Breast epithelium (tissue), 3 donors: ENCODE measurements around the gene PBRM1.

ENCODE experiments used
- POLR2A ChIP-seq: fragments of 450-650 bp; IDR thresholded peaks from one replicate; pipeline ENCODE4 v1.6.1; 2016; ENCODE audit warnings: antibody characterized with exemption, mild to moderate bottlenecking, moderate library complexity
- POLR2AphosphoS5 ChIP-seq, 3 donors: sonication (generic); formaldehyde crosslinking; IDR thresholded peaks; one replicate each; pipeline ENCODE4 v1.6.1; 2017; ENCODE audit warnings: antibody characterized with exemption in 3 of 3
- TF ChIP-seq, protein P1 (sequence below), 3 donors: fragments of 450-650 bp; IDR thresholded peaks; one replicate each; pipeline ENCODE4 v1.5.1; 2016 to 2017; ENCODE audit warnings: antibody characterized with exemption in 3 of 3, mild to moderate bottlenecking in 3 of 3, moderate library complexity in 3 of 3

DNA sequence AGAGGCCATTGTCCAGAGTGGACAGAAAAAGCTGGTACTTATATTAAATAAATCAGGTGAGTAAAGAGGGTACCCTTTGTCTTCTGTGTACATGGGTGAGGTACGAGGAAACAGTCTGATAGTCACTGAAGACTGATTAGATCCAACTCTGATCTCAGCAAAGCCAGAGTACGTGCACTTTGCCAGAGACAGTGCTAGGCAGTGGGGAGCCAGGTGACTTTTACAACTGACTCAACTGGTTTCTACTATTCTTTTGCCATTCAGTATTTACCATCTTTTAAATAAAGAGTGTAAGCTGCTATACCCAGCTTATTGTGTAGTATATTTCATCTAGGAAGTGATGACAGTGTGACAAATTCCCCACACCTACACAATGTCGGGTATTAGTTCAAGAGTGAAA lies 3.4 kb upstream of the PBRM1 start:
- TF ChIP-seq, protein P1, sequence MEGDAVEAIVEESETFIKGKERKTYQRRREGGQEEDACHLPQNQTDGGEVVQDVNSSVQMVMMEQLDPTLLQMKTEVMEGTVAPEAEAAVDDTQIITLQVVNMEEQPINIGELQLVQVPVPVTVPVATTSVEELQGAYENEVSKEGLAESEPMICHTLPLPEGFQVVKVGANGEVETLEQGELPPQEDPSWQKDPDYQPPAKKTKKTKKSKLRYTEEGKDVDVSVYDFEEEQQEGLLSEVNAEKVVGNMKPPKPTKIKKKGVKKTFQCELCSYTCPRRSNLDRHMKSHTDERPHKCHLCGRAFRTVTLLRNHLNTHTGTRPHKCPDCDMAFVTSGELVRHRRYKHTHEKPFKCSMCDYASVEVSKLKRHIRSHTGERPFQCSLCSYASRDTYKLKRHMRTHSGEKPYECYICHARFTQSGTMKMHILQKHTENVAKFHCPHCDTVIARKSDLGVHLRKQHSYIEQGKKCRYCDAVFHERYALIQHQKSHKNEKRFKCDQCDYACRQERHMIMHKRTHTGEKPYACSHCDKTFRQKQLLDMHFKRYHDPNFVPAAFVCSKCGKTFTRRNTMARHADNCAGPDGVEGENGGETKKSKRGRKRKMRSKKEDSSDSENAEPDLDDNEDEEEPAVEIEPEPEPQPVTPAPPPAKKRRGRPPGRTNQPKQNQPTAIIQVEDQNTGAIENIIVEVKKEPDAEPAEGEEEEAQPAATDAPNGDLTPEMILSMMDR (IDR thresholded peaks at IDR 0.05) = no peak
- TF ChIP-seq POLR2A (no peak), POLR2AphosphoS5 (IDR thresholded peaks at IDR 0.05) (no peak)
